NK-92 (cell line): ENCODE results near the gene LRWD1.
"Not testable (repeated sequence)": the region's sequence is repeated elsewhere in the genome, so short reads cannot be mapped to it uniquely, and the experiment has no call there.

Experiments
- DNase-seq: peaks from one replicate; lab custom pipeline; 2025; ENCODE audit not compliant: unreplicated experiment; lab: John Stamatoyannopoulos, UW

Gene LRWD1

GRCh38 chr7:102467581-102468477, 3.0 kb downstream of the LRWD1 start:
- no peak for DNase-seq

GRCh38 chr7:102468478-102469350, 3.9 kb downstream of the LRWD1 start:
- no peak for DNase-seq

DNA sequence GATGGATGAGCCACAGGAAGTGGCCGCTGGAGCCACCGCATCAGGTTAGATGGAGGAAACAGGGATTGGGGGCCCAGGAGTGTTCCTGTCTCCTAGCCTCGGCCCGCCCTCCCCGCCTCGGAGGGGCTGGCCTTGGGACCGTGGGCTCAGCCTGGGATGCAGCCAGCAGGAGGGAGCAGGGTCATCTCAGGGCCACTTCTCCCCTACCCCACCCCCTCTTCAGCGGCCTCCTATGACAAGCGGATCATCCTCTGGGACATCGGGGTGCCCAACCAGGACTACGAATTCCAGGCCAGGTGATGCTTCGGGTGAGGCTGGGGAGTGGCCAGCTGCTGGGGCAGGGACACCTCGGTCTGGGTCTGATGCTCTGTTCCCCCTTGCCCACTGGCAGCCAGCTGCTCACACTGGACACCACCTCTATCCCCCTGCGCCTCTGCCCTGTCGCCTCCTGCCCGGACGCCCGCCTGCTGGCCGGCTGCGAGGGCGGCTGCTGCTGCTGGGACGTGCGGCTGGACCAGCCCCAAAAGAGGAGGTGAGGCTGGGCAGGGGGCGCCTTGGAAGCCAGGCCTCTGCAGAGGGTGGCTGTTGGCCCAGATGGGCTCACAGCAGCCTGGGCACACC, 4.7 kb downstream of the LRWD1 start:
- no peak for DNase-seq

GRCh38 chr7:102469972-102470825, 5.4 kb downstream of the LRWD1 start:
- DNase-seq, result no peak

DNA sequence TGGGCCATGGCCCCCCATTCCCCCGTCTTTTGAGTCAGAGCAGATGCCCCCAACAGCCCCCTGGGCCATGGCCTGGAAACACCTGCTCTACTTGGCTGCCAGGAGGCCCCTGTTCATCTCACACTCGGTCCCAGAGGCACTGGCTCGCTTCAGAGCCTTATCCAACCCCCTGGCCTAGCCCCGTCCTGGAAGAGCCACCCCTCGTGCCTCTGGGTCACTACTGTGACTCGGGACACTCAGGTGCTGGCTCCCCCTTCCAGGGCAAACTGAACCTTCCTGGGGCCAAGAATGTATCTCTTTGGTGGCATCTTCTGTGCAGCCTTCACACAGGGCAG, 7.0 kb downstream of the LRWD1 start:
- no peak for DNase-seq

DNA sequence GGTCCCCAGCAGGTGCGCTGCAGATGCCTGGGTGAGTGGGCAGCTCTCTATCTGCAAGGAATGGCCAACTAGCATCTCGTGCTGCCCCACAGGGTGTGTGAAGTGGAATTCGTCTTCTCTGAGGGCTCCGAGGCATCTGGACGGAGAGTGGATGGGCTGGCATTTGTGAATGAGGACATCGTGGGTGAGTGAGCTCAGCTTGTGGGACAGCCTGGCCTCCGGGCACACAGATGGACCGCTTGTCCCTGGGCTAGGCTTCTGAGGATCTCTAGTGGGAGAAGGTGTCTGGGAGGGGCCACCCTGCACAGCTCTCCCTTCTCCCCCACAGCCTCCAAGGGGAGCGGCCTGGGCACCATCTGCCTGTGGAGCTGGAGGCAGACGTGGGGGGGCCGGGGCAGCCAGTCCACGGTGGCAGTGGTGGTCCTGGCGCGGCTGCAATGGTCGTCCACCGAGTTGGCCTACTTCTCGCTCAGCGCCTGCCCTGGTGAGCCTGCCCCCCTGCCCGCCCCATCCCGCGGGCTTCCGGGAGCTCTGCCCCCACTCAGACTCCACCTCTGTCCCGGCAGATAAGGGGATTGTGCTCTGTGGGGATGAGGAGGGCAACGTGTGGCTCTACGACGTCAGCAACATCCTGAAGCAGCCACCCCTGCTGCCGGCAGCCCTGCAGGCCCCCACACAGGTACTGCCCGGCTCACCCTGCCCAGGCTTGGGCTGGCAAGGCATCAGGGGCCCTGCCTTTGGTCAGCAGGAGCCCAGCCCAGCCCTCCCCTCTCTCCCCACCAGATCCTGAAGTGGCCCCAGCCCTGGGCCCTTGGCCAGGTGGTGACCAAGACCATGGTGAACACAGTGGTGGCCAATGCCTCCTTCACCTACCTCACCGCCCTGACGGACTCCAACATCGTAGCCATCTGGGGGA, 7.6 kb downstream of the LRWD1 start:
- DNase-seq, result no peak

- DNase-seq, result no peak
Measured at GRCh38 chr7:102473271-102473991, 8.6 kb downstream of the LRWD1 start.

GRCh38 chr7:102474116-102474515, 9.3 kb downstream of the LRWD1 start:
- DNase-seq, result not testable (repeated sequence)

- DNase-seq, result not testable (repeated sequence)
Measured at GRCh38 chr7:102474736-102475435, 10.1 kb downstream of the LRWD1 start.

- DNase-seq, result not testable (repeated sequence)
Measured at GRCh38 chr7:102478314-102479208, 13.8 kb downstream of the LRWD1 start, which contains the start of gene POLR2J. Gene POLR2J (minus strand): TSS chr7:102478922. CDS start chr7:102478860, 62 bp downstream.

DNA sequence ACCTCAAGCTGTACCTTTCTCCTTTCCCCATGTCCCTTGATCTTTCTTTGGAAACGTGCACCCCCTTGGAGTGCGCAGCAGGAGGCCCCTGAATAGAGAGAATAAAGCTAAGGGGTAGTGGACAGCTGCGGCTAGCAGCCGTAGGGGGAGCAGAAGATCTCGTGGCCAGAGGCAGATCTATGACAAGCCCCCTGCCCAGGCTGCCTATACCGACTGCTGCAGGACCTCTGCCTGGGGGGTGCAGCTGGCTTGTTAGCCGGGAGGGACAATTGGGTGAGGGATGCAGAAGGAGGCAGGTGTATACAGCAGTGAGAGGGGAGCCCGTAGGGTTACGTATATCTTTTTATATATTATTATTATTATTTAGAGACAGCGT, 14.4 kb downstream of the LRWD1 start:
- DNase-seq, result not testable (repeated sequence)

GRCh38 chr7:102479982-102480637, 15.3 kb downstream of the LRWD1 start:
- not testable (repeated sequence) for DNase-seq

GRCh38 chr7:102481962-102482361, 17.2 kb downstream of the LRWD1 start:
- DNase-seq, result not testable (repeated sequence)

DNA sequence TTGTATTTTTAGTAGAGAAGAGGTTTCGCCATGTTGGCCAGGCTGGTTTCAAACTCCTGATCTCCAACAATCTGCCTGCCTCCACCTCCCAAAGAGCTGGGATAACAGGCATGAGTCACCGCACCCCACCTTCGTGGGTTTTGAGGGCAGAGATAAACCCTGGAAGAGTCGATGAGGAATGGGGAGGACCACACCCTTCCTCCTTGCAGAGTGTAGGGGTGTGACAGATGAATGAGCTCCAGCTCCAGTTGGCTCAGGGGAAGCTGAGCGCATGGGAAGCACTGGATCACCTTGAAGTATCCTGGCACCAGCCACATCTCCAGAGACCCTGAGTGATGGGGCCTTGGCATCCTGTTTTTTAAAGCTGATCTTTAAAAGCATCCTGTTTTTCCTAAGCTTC, 19.5 kb downstream of the LRWD1 start:
- not testable (repeated sequence) for DNase-seq

- not testable (repeated sequence) for DNase-seq
Measured at GRCh38 chr7:102490529-102491075, 25.8 kb downstream of the LRWD1 start.

DNA sequence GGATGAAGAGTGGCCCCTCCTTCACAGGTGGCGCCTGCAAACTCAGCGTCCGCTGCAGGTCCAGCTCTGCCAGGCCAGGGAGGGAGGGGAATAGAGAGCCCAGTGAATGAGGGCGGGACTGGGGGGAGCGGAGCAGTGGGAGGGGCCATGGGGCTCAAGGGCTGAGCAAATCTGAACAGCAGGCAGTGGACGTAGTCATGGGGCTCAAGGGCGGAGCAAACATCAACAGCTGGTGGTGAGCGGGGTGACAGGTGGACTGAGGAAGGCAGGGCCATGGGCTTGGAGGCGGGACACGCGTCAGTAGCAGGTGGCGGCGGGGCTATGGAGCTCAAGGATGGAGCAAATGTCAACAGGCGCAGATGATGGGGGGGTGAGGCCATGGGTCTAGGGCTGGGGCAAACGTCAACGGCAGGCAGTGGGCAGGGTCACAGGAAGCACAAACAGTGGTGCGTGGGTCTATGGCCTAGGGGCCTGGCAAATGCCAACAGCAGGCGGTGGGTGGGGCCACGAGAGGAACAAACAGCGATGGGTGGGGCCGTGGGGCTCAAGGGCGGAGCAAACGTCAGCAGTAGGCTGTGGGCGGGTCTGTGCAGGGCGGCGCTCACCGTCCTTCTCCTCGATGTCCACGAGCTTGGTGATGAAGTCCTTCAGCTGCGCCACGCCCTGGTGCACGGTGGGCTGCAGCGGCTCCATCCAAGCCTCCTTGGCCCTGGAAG, 28.6 kb downstream of the LRWD1 start:
- DNase-seq, result not testable (repeated sequence)
